SK-N-SH treated with all-trans-retinoic acid at 6 μM for 48 hours (cell line): Measurements from ENCODE around the gene DDX42.
"Not testable (repeated sequence)": the region's sequence is repeated elsewhere in the genome, so short reads cannot be mapped to it uniquely, and the experiment has no call there.

Experiments
- ATAC-seq: fragments of 200-7000 bp; cut with Tn5 transposase; 3 replicates; pipeline ENCODE4 v1.9.1; 2020; ENCODE audit warnings: mild to moderate bottlenecking, moderate library complexity
- ARNTL ChIP-seq: fragments of 450-650 bp; formaldehyde crosslinking; IDR thresholded peaks from 2 replicates; pipeline ENCODE4 v1.5.0; 2020; ENCODE audit warnings: low read depth, mild to moderate bottlenecking, moderate library complexity, borderline replicate concordance
- CREB5 ChIP-seq: fragments of 250-450 bp; sonication (Bioruptor Pico); IDR thresholded peaks from 2 replicates; pipeline ENCODE4 v1.5.1; 2020; ENCODE audit warnings: low read depth, mild to moderate bottlenecking, moderate library complexity
- CSDC2 ChIP-seq: fragments of 250-450 bp; sonication (Bioruptor Pico); IDR thresholded peaks from 2 replicates; pipeline ENCODE4 v1.5.0; 2020; ENCODE audit warnings: mild to moderate bottlenecking, moderate library complexity
- CSRNP3 ChIP-seq: fragments of 250-450 bp; sonication (Bioruptor Pico); IDR thresholded peaks from 2 replicates; pipeline ENCODE4 v1.5.1; 2021; ENCODE audit warnings: mild to moderate bottlenecking, moderate library complexity
- ESRRG ChIP-seq: fragments of 250-450 bp; sonication (Bioruptor Pico); IDR thresholded peaks from 2 replicates; pipeline ENCODE4 v1.6.1; 2021; ENCODE audit warnings: mild to moderate bottlenecking
- GLIS3 ChIP-seq: fragments of 250-450 bp; sonication (Bioruptor Pico); IDR thresholded peaks from 2 replicates; pipeline ENCODE4 v1.5.0; 2020; ENCODE audit warnings: mild to moderate bottlenecking, moderate library complexity
- ISL1 ChIP-seq: fragments of 250-450 bp; sonication (Bioruptor Pico); IDR thresholded peaks from 2 replicates; pipeline ENCODE4 v2.1.2; 2022; ENCODE audit warnings: mild to moderate bottlenecking, moderate library complexity
- OSR1 ChIP-seq: fragments of 250-450 bp; sonication (Bioruptor Pico); IDR thresholded peaks from 2 replicates; pipeline ENCODE4 v1.8.0; 2022; ENCODE audit warnings: moderate library complexity, mild to moderate bottlenecking, inconsistent platforms
- PATZ1 ChIP-seq: fragments of 250-450 bp; sonication (Bioruptor Pico); IDR thresholded peaks from 2 replicates; pipeline ENCODE4 v1.8.0; 2020; ENCODE audit warnings: mild to moderate bottlenecking, moderate library complexity, borderline replicate concordance
- POU6F1 ChIP-seq: fragments of 250-450 bp; sonication (Bioruptor Pico); IDR thresholded peaks from 2 replicates; pipeline ENCODE4 v1.8.0; 2021; ENCODE audit warnings: low read depth, mild to moderate bottlenecking, moderate library complexity, borderline replicate concordance
- PPARA ChIP-seq: fragments of 250-450 bp; sonication (Bioruptor Pico); IDR thresholded peaks from 2 replicates; pipeline ENCODE4 v1.5.0; 2020; ENCODE audit warnings: mild to moderate bottlenecking, borderline replicate concordance
- RARB ChIP-seq: fragments of 250-450 bp; sonication (Bioruptor Pico); IDR thresholded peaks from 2 replicates; pipeline ENCODE4 v1.8.0; 2021; ENCODE audit warnings: mild to moderate bottlenecking, moderate library complexity
- SNAI2 ChIP-seq: fragments of 250-450 bp; sonication (Bioruptor Pico); IDR thresholded peaks from 2 replicates; pipeline ENCODE4 v1.5.0; 2020; ENCODE audit warnings: mild to moderate bottlenecking, moderate library complexity
- TCF4 ChIP-seq: fragments of 250-450 bp; sonication (Bioruptor Pico); IDR thresholded peaks from 2 replicates; pipeline ENCODE4 v1.8.0; 2021; ENCODE audit warnings: mild to moderate bottlenecking, moderate library complexity, borderline replicate concordance
- TOX ChIP-seq: fragments of 250-450 bp; sonication (Bioruptor Pico); IDR thresholded peaks from 2 replicates; pipeline ENCODE4 v1.8.0; 2021; ENCODE audit warnings: mild to moderate bottlenecking, moderate library complexity, borderline replicate concordance
- TSHZ2 ChIP-seq: fragments of 250-450 bp; sonication (Bioruptor Pico); IDR thresholded peaks from 2 replicates; pipeline ENCODE4 v1.5.0; 2020; ENCODE audit warnings: mild to moderate bottlenecking, moderate library complexity
- ZC3H10 ChIP-seq: fragments of 250-450 bp; sonication (Bioruptor Pico); IDR thresholded peaks from 2 replicates; pipeline ENCODE4 v1.5.1; 2021; ENCODE audit warnings: mild to moderate bottlenecking, moderate library complexity
- ZFP3 ChIP-seq: fragments of 250-450 bp; sonication (Bioruptor Pico); IDR thresholded peaks from 2 replicates; pipeline ENCODE4 v1.5.0; 2020; ENCODE audit warnings: mild to moderate bottlenecking, moderate library complexity
- ZFP30 ChIP-seq: fragments of 450-650 bp; formaldehyde crosslinking; IDR thresholded peaks from 2 replicates; pipeline ENCODE4 v1.5.0; 2022; ENCODE audit warnings: mild to moderate bottlenecking, moderate library complexity
- ZNF565 ChIP-seq: fragments of 450-650 bp; formaldehyde crosslinking; conservative IDR thresholded peaks from 2 replicates; pipeline ENCODE4 v1.5.0; 2020; ENCODE audit warnings: low read depth, mild to moderate bottlenecking, moderate library complexity
- ZNF70 ChIP-seq: fragments of 450-650 bp; formaldehyde crosslinking; IDR thresholded peaks from 2 replicates; pipeline ENCODE4 v1.5.0; 2020; ENCODE audit warnings: mild to moderate bottlenecking, moderate library complexity
- ZNF8 ChIP-seq: fragments of 450-650 bp; formaldehyde crosslinking; IDR thresholded peaks from 2 replicates; pipeline ENCODE4 v1.5.0; 2020; ENCODE audit warnings: mild to moderate bottlenecking, moderate library complexity

DDX42 gene

GRCh38 chr17:63853260-63853659 is 79.3 kb downstream of the DDX42 start:
- TF ChIP-seq SNAI2 (CRISPR knock-in tag) (no peak), PPARA (CRISPR knock-in tag) (no peak)
- ATAC-seq = no peak

- no peak for ATAC-seq
- TF ChIP-seq TSHZ2 (no peak), ZNF565 (no peak), ARNTL (CRISPR knock-in tag) (no peak), OSR1 (CRISPR knock-in tag) (no peak), TCF4 (CRISPR knock-in tag) (no peak), SNAI2 (CRISPR knock-in tag) (no peak), CSRNP3 (CRISPR knock-in tag) (no peak), CREB5 (CRISPR knock-in tag) (no peak), ZFP3 (no peak), POU6F1 (CRISPR knock-in tag) (no peak), ZNF8 (CRISPR knock-in tag) (no peak), ESRRG (CRISPR knock-in tag) (no peak), ZFP30 (CRISPR knock-in tag) (no peak), ZNF70 (CRISPR knock-in tag) (no peak), ISL1 (CRISPR knock-in tag) (no peak), ZC3H10 (CRISPR knock-in tag) (no peak), PATZ1 (no peak), GLIS3 (CRISPR knock-in tag) (no peak)
Observed at GRCh38 chr17:63854709-63855108, 80.7 kb downstream of the DDX42 start.

GRCh38 chr17:63855185-63855584 is 81.2 kb downstream of the DDX42 start:
- TF ChIP-seq ISL1 (CRISPR knock-in tag) (no peak), PPARA (CRISPR knock-in tag) (no peak), GLIS3 (CRISPR knock-in tag) (no peak), ZNF8 (CRISPR knock-in tag) (no peak), CSDC2 (CRISPR knock-in tag) (no peak), TSHZ2 (no peak), POU6F1 (CRISPR knock-in tag) (no peak), ESRRG (CRISPR knock-in tag) (no peak), CREB5 (CRISPR knock-in tag) (no peak), TOX (CRISPR knock-in tag) (no peak), SNAI2 (CRISPR knock-in tag) (no peak), RARB (no peak)

GRCh38 chr17:63856425-63856824 is 82.5 kb downstream of the DDX42 start:
- ATAC-seq = not testable (repeated sequence)

More at GRCh38 chr17:63855185-63855584, 81.2 kb downstream of the DDX42 start:
- ATAC-seq = no peak
